H1 (cell line): ENCODE data around the gene LAT. TPM values are rescaled to one million over a fixed set of nuclear protein-coding genes. Genes with fewer than 3 reads are reported as not detected.

Experiments
- CREB1 ChIP-seq: IDR thresholded peaks from 2 replicates; pipeline ENCODE4 v1.6.1; 2012; ENCODE audit warnings: inconsistent platforms
- HDAC6 ChIP-seq: IDR thresholded peaks from one replicate; pipeline ENCODE4 v1.7.1; 2012; ENCODE audit warnings: low read depth, mild to moderate bottlenecking, inconsistent platforms, low read length, moderate library complexity
- RBBP5 ChIP-seq: IDR thresholded peaks from 2 replicates; pipeline ENCODE4 v1.7.1; 2012; ENCODE audit warnings: low read depth, mild to moderate bottlenecking, inconsistent platforms, low read length, moderate library complexity, borderline replicate concordance
- TCF12 ChIP-seq: IDR thresholded peaks from 2 replicates; pipeline ENCODE4 v1.6.1; 2011; ENCODE audit warnings: low read depth, mild to moderate bottlenecking, low read length
- polyA plus RNA-seq, 7 experiments: library from polyadenylated mRNA; depleted of rRNA in 3 of 7; stranded (reverse) in 5 of 7; unstranded in 2 of 7; fragments of >200 nt in 5 of 7; fragments of 200-250 nt in 2 of 7; gene quantifications; 1 replicate in 5 of 7; 2 replicates in 1 of 7; 4 replicates in 1 of 7; pipeline versions ENCODE4 v1.2.1 to v1.2.3, GENCODE V29; 2011 to 2013; ENCODE audit warnings: missing spikeins in 2 of 7, mixed read lengths in 2 of 7
- total RNA-seq: library from RNA; stranded (reverse); fragmentation: NEBNext Ultra II Directional; extraction: Animal tissue kit (Norgen Biotek cat#: 25700); gene quantifications from 2 replicates; pipeline ENCODE4 v1.2.1, GENCODE V29; 2021

Gene LAT
- total and polyA plus RNA-seq, 2 of the 8 experiments (the other 6 are each of a cell fraction or from before 2014, with no cell fraction given) = 2.7 to 3.4 TPM

DNA sequence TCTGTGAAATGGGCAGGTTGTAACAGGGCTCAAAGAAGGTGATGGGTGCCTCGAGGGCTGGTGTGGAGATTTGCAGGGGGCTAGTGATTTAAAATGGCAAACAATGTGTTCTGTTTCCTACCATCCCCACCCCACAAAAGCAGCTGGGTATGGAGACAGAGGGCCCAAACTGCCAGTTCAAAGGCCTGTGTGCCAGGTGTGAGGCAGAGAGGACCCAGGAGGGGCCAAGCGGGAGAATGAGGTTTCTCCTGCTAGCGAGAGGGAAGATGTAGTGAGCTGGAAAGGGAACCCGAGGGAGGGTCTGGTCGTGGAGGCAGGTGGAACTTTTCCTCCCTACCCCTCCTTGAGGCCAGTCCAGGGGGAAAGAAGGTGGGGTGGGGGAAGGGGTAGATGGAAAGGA is 39.4 kb downstream of the LAT start (continued):
- TF ChIP-seq RBBP5 (no peak), TCF12 (no peak), HDAC6 (no peak), CREB1 (no peak)
